MCF 10A (cell line): ENCODE measurements around the gene COBL. TPM values are rescaled to one million over a fixed set of nuclear protein-coding genes. Genes with fewer than 3 reads are reported as not detected.

Experiments used
- BruUV-seq: library from RNA; stranded (reverse); fragments of 400-500 nt; replicated peaks from 2 replicates; lab custom pipeline; 2021; lab: Mats Ljungman, UMichigan
- CTCF ChIA-PET: fragments of 300-600 bp; sonication (Branson Sonifier 250); formaldehyde crosslinking; extraction: SDS; loops from one replicate; lab custom pipeline; 2021; ENCODE audit warnings: antibody characterized with exemption, inconsistent platforms; lab: Yijun Ruan, JAX
- POLR2A ChIA-PET: fragments of 300-600, 350-650 bp; sonication (Branson Sonifier 250); formaldehyde crosslinking; extraction: SDS; loops from one replicate; lab custom pipeline; 2020; ENCODE audit warnings: antibody characterized with exemption, inconsistent platforms; lab: Yijun Ruan, JAX
- DNase-seq: peaks from one replicate; pipeline ENCODE4 v3.0.0-alpha.2; 2018; ENCODE audit not compliant: unreplicated experiment
- H3K27ac Mint-ChIP-seq: one replicate; pipeline ENCODE4 v1.8.0; 2022; ENCODE audit warnings: mild to moderate bottlenecking, low read depth, mixed read lengths; ENCODE audit not compliant: unreplicated experiment
- H3K27me3 Mint-ChIP-seq: one replicate; pipeline ENCODE4 v1.8.0; 2022; ENCODE audit warnings: mixed read lengths; ENCODE audit not compliant: insufficient read depth, unreplicated experiment
- H3K36me3 Mint-ChIP-seq: one replicate; pipeline ENCODE4 v1.8.0; 2022; ENCODE audit warnings: mild to moderate bottlenecking, moderate library complexity, mixed read lengths; ENCODE audit not compliant: insufficient read depth, unreplicated experiment
- H3K4me1 Mint-ChIP-seq: one replicate; pipeline ENCODE4 v1.8.0; 2022; ENCODE audit warnings: mixed read lengths; ENCODE audit not compliant: insufficient read depth, unreplicated experiment
- H3K4me3 Mint-ChIP-seq: one replicate; pipeline ENCODE4 v1.8.0; 2022; ENCODE audit warnings: mild to moderate bottlenecking, moderate library complexity, mixed read lengths; ENCODE audit not compliant: unreplicated experiment
- H3K9me3 Mint-ChIP-seq: one replicate; pipeline ENCODE4 v1.8.0; 2022; ENCODE audit warnings: mixed read lengths; ENCODE audit not compliant: unreplicated experiment
- intact Hi-C: fragments of 100-400 bp; cut with micrococcal nuclease; formaldehyde crosslinking; loops from 2 replicates; pipeline ENCODE4 v1.14.1; 2022
- total RNA-seq: library from RNA; stranded (reverse); gene quantifications from 2 replicates; pipeline ENCODE4 v1.2.3, GENCODE V29; 2022
- TF ChIP-seq, protein P1 (sequence below): fragments of 200-600 bp; IDR thresholded peaks from one replicate; pipeline ENCODE4 v1.8.0; 2022; ENCODE audit warnings: antibody characterized with exemption, mild to moderate bottlenecking; ENCODE audit not compliant: unreplicated experiment

Gene COBL
- total RNA-seq, 1 experiment from 2014 or later: 12.3 TPM

- H3K9me3 Mint-ChIP-seq: no peaks in the 10 kb centered on the region
- no peaks in the 10 kb centered on the region for H3K36me3 Mint-ChIP-seq
- POLR2A ChIA-PET: no interaction called here
- H3K27ac Mint-ChIP-seq: no peak overlapping the region
- no peak for DNase-seq
- BruUV-seq: no TSS peak
- H3K27me3 Mint-ChIP-seq: no peaks in the 10 kb centered on the region
- no peak overlapping the region for H3K4me3 Mint-ChIP-seq
- TF ChIP-seq, protein P1, sequence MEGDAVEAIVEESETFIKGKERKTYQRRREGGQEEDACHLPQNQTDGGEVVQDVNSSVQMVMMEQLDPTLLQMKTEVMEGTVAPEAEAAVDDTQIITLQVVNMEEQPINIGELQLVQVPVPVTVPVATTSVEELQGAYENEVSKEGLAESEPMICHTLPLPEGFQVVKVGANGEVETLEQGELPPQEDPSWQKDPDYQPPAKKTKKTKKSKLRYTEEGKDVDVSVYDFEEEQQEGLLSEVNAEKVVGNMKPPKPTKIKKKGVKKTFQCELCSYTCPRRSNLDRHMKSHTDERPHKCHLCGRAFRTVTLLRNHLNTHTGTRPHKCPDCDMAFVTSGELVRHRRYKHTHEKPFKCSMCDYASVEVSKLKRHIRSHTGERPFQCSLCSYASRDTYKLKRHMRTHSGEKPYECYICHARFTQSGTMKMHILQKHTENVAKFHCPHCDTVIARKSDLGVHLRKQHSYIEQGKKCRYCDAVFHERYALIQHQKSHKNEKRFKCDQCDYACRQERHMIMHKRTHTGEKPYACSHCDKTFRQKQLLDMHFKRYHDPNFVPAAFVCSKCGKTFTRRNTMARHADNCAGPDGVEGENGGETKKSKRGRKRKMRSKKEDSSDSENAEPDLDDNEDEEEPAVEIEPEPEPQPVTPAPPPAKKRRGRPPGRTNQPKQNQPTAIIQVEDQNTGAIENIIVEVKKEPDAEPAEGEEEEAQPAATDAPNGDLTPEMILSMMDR: no peak
- CTCF ChIA-PET: interaction anchor here (2.1 to 2.9 kb wide), 3 partner anchors 59 to 146 kb away, joined by 8 to 15 read pairs (median 8); no protein-coding TSS in a partner anchor
- H3K4me1 Mint-ChIP-seq: peaks cover 6% of the 10 kb centered on the region
- intact Hi-C loops: no loop called here
Observed at GRCh38 chr7:51308265-51308664, 8.3 kb downstream of the COBL start.

- TF ChIP-seq, protein P1: no peak
- Mint-ChIP-seq H3K27me3 (no peaks in the 10 kb centered on the region), H3K27ac (no peak overlapping the region), H3K9me3 (no peaks in the 10 kb centered on the region), H3K4me1 (peaks cover 12% of the 10 kb centered on the region), H3K36me3 (no peaks in the 10 kb centered on the region), H3K4me3 (no peak overlapping the region)
- ChIA-PET POLR2A (no interaction called here), CTCF (interaction anchor here (0.5 to 2.9 kb wide), 5 partner anchors 15 to 146 kb away, joined by 3 to 15 read pairs (median 8); no protein-coding TSS in a partner anchor)
- no peak for DNase-seq
- BruUV-seq: no TSS peak
- intact Hi-C loops: no loop called here
Observed at GRCh38 chr7:51307651-51308210, 8.9 kb downstream of the COBL start.

GRCh38 chr7:51306761-51307160 is 9.8 kb downstream of the COBL start:
- POLR2A ChIA-PET: interaction anchor here (0.6 to 1.1 kb wide), 2 partner anchors 18 to 81 kb away, joined by 3 read pairs; no protein-coding TSS in a partner anchor
- Mint-ChIP-seq H3K9me3 (no peaks in the 10 kb centered on the region), H3K4me3 (no peak overlapping the region)

DNA sequence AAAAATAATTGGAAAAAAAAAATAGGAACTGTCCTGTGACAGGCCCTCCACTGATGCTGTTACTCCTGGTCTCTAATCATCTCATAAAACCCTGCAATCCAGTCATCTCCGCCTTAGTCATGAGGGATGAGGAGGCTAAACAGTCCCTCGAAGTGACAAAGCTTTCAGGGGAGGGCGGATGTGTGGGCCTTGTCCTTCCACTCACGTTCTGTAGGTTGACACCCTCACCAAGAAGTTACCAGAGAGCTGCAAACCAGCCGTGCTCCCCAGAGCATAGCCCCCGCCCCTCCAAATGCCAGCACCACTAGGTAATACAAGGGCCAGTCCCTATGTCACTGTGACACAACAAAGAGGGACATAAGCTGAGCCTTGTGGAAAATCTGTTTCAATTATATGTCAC is 11.9 kb downstream of the COBL start:
- no TSS peak for BruUV-seq
- intact Hi-C loops: no loop called here
- TF ChIP-seq, protein P1: no peak
- Mint-ChIP-seq H3K4me3 (no peak overlapping the region), H3K9me3 (no peaks in the 10 kb centered on the region), H3K36me3 (peaks cover 2% of the 10 kb centered on the region), H3K27ac (no peak overlapping the region), H3K27me3 (no peaks in the 10 kb centered on the region), H3K4me1 (peaks cover 13% of the 10 kb centered on the region)
- ChIA-PET CTCF (interaction anchor here (0.6 to 2.2 kb wide), 3 partner anchors 79 to 1225 kb away, joined by 3 to 9 read pairs (median 7); no protein-coding TSS in a partner anchor), POLR2A (interaction anchor here (1.4 kb wide), 1 partner anchor 11 kb away, joined by 3 read pairs; no protein-coding TSS in a partner anchor)
- no peak for DNase-seq

More at GRCh38 chr7:51306761-51307160, 9.8 kb downstream of the COBL start:
- H3K4me1 Mint-ChIP-seq: peaks cover 13% of the 10 kb centered on the region
- no TSS peak for BruUV-seq
- intact Hi-C loops: no loop called here
- TF ChIP-seq, protein P1: no peak
- H3K27me3 Mint-ChIP-seq: no peaks in the 10 kb centered on the region
- H3K27ac Mint-ChIP-seq: no peak overlapping the region
- H3K36me3 Mint-ChIP-seq: no peaks in the 10 kb centered on the region
- DNase-seq: no peak
- CTCF ChIA-PET: interaction anchor here (0.9 to 1.6 kb wide), 3 partner anchors 14 to 144 kb away, joined by 3 to 6 read pairs (median 6); no protein-coding TSS in a partner anchor
